Measurements from ENCODE around the gene WAC. TPM values are rescaled to one million over a fixed set of nuclear protein-coding genes. Genes with fewer than 3 reads are reported as not detected.

Gene WAC
- polyA plus RNA-seq, 2 of the 4 experiments (the other 2 are of a cell fraction), result 63.9 to 133 TPM

DNA sequence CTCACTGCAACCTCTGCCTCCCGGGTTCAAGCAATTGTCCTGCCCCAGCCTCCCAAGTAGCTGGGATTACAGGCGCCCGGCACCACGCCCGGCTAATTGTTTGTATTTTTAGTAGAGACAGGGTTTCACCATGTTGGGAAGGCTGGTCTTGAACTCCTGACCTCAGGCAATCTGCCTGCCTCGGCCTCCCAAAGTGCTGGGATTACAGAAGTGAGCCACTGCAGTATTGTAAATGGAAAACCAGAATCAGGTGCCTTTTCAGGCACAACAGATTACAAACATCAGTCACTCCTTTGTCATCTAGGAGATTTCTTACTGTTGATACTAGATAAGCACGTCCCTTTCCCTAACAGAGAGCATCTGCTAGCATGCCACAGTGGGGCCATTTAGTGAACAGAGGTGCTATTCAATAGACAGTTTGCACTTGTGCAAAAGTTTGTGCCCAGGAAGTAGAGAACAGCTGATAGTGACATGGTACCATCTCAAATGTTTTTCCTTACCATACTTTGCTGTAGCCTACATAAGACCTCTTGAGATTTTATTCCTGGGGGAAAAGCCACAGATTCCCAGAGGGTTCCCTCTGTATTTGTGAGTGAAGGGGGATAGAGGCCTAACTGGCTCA, 24.5 kb upstream of the WAC start:
- no peak overlapping the region for H3K4me3 ChIP-seq
- no peak for ATAC-seq
- ChIA-PET POLR2A (no interaction called here), CTCF (no interaction called here)
- TF ChIP-seq MYC (IDR thresholded peaks at IDR 0.05; ENCODE audit: borderline replicate concordance, low read length) (no peak), REST (IDR thresholded peaks at IDR 0.05) (no peak), HEYL (CRISPR knock-in tag; IDR thresholded peaks at IDR 0.05) (no peak), HOXB5 (CRISPR knock-in tag; IDR thresholded peaks at IDR 0.05) (no peak), GATA3 (IDR thresholded peaks at IDR 0.05; ENCODE audit: borderline replicate concordance) (no peak), CHD2 (IDR thresholded peaks at IDR 0.05; ENCODE audit: low read length, partially characterized antibody) (no peak), RARB (CRISPR knock-in tag; IDR thresholded peaks at IDR 0.05) (no peak), ELK1 (IDR thresholded peaks at IDR 0.05; ENCODE audit: low read depth, low read length) (no peak)
- TF ChIP-seq, protein P1, sequence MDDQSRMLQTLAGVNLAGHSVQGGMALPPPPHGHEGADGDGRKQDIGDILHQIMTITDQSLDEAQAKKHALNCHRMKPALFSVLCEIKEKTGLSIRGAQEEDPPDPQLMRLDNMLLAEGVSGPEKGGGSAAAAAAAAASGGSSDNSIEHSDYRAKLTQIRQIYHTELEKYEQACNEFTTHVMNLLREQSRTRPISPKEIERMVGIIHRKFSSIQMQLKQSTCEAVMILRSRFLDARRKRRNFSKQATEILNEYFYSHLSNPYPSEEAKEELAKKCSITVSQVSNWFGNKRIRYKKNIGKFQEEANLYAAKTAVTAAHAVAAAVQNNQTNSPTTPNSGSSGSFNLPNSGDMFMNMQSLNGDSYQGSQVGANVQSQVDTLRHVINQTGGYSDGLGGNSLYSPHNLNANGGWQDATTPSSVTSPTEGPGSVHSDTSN (IDR thresholded peaks at IDR 0.05), result no peak
- no peaks in the 10 kb centered on the region for H3K4me1 ChIP-seq
- WGBS (ENCODE audit: missing lambda C conversion rate), result 59% methylated on average over 7 of the region's 7 CpGs
- FAIRE-seq, result no peak
- H3K4me2 ChIP-seq, result no peak overlapping the region
- no peak overlapping the region for H3K27ac ChIP-seq
- DNase-seq (ENCODE audit: low read depth in 1 of 2, low spot score in 1 of 2), result no peak
- H3K9me3 ChIP-seq, result no peaks in the 10 kb centered on the region

DNA sequence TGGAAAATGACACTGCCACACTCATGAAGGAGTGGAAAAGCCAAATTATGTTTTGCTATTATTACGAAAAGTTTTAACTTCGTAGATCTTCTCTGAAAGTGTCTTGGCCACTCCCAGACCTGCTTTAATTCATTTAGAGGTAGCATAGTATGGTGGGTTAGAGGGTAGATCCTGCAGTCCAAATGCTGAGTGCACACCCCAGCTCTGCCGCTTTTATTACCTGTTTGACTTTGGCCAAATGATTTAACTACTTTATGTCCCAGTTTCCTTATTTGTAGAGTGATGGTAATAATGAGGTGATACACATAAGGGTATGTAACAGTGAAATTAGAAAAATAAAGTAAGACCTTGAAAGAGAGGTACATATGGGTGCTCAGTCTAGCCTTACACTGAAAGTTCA, 23.6 kb upstream of the WAC start:
- H3K4me2 ChIP-seq, result no peak overlapping the region
- TF ChIP-seq MAFK (IDR thresholded peaks at IDR 0.05; ENCODE audit: partially characterized antibody), result no peak
- no peak for TF ChIP-seq CHD4 (IDR thresholded peaks at IDR 0.05; ENCODE audit: borderline replicate concordance)
- no peak for TF ChIP-seq ZNF302 (CRISPR knock-in tag; IDR thresholded peaks at IDR 0.05)
- no peak for TF ChIP-seq HMGXB4 (CRISPR knock-in tag; IDR thresholded peaks at IDR 0.05; ENCODE audit: borderline replicate concordance)
- TF ChIP-seq SMC3 (IDR thresholded peaks at IDR 0.05), result no peak
- TF ChIP-seq FOSB (CRISPR knock-in tag; IDR thresholded peaks at IDR 0.05), result no peak
- no peak for TF ChIP-seq FOSL2 (IDR thresholded peaks at IDR 0.05)
- no peak for TF ChIP-seq FOSL2 (CRISPR knock-in tag; IDR thresholded peaks at IDR 0.05)
- no peak for TF ChIP-seq RFX5 (IDR thresholded peaks at IDR 0.05)
- TF ChIP-seq, protein P1 (IDR thresholded peaks at IDR 0.05), result no peak
- TF ChIP-seq EHF (CRISPR knock-in tag; IDR thresholded peaks at IDR 0.05), result no peak
- WGBS (ENCODE audit: missing lambda C conversion rate), result 84% methylated on average over 3 of the region's 3 CpGs
- ChIA-PET POLR2A (no interaction called here), CTCF (no interaction called here)
- ATAC-seq, result no peak
- no peak overlapping the region for H3K4me3 ChIP-seq
- no peaks in the 10 kb centered on the region for H3K4me1 ChIP-seq
- no peak for FAIRE-seq
- DNase-seq (ENCODE audit: low read depth in 1 of 2, low spot score in 1 of 2), result no peak
- no peak overlapping the region for H3K27ac ChIP-seq
- no peaks in the 10 kb centered on the region for H3K9me3 ChIP-seq
